Breast epithelium (tissue), 4 donors: ENCODE results near the gene TKT. TPM values are rescaled to one million over a fixed set of nuclear protein-coding genes. Genes with fewer than 3 reads are reported as not detected.

Experiments
- DNase-seq, 2 donors: peaks; one replicate each; pipeline ENCODE4 v3.0.0-alpha.2; 2019; ENCODE audit warnings: low spot score in 2 of 2
- H3K27ac ChIP-seq, 2 donors: fragments of 200-600 bp; sonication (generic) in 1 of 2; one replicate each; pipeline ENCODE4 v1.5.1; 2016 to 2019; ENCODE audit warnings: mild to moderate bottlenecking in 1 of 2
- H3K27me3 ChIP-seq, 2 donors: fragments of 200-600 bp; sonication (generic) in 1 of 2; one replicate each; pipeline versions ENCODE4 v1.5.1 to v1.6.0; 2017 to 2019; ENCODE audit warnings: control low read depth in 1 of 2, mild to moderate bottlenecking in 1 of 2
- H3K36me3 ChIP-seq: fragments of 200-600 bp; one replicate; pipeline ENCODE4 v1.5.1; 2019
- H3K4me1 ChIP-seq, 2 donors: fragments of 200-600 bp; sonication (generic); one replicate each; pipeline ENCODE4 v1.5.1; 2016 to 2019; ENCODE audit warnings: control low read depth in 1 of 2
- H3K4me3 ChIP-seq, 3 donors: fragments of 200-600 bp; sonication (generic); 1 replicate in 2 of 3; 2 replicates in 1 of 3; pipeline ENCODE4 v1.5.1; 2016 to 2019; ENCODE audit warnings: mild to moderate bottlenecking in 3 of 3, moderate library complexity in 2 of 3
- H3K9me3 ChIP-seq, 2 donors: fragments of 200-600 bp; sonication (generic) in 1 of 2; one replicate each; pipeline ENCODE4 v1.5.1; 2016 to 2019; ENCODE audit warnings: control low read depth in 1 of 2
- CTCF ChIP-seq, 3 donors: fragments of 450-650 bp; IDR thresholded peaks; one replicate each; pipeline ENCODE4 v1.5.1; 2016 to 2017; ENCODE audit warnings: antibody characterized with exemption in 3 of 3, mild to moderate bottlenecking in 3 of 3, moderate library complexity in 3 of 3
- POLR2A ChIP-seq: fragments of 450-650 bp; IDR thresholded peaks from one replicate; pipeline ENCODE4 v1.6.1; 2016; ENCODE audit warnings: antibody characterized with exemption, mild to moderate bottlenecking, moderate library complexity
- POLR2AphosphoS5 ChIP-seq, 3 donors: sonication (generic); formaldehyde crosslinking; IDR thresholded peaks; one replicate each; pipeline ENCODE4 v1.6.1; 2017; ENCODE audit warnings: antibody characterized with exemption in 3 of 3
- intact Hi-C: fragments of 100-400 bp; cut with DNase I; formaldehyde crosslinking; loops from one replicate; pipeline ENCODE4 v1.15.1; 2023; ENCODE audit warnings: low total_unique reads
- total RNA-seq, 3 donors: library from RNA; depleted of rRNA; stranded (reverse); fragments of >200 nt; gene quantifications; one replicate each; pipeline ENCODE4 v1.1.0, GENCODE V29; 2016

The TKT gene
- total RNA-seq, 3 donors from 2014 or later = 130 to 273 (median 131) TPM

- DNase-seq = no peak
- H3K9me3 ChIP-seq = no peaks in the 10 kb centered on the region
- H3K4me3 ChIP-seq = no peak overlapping the region
- H3K27ac ChIP-seq = peak overlapping the region in 1 of 2 donors; percentile 20
- no peak for TF ChIP-seq CTCF (IDR thresholded peaks at IDR 0.05)
- no peak for TF ChIP-seq POLR2AphosphoS5 (IDR thresholded peaks at IDR 0.05)
- no peak for TF ChIP-seq POLR2A
- no peaks in the 10 kb centered on the region for H3K27me3 ChIP-seq
- H3K4me1 ChIP-seq = no peaks in the 10 kb centered on the region
- H3K36me3 ChIP-seq = peaks cover 17% of the 10 kb centered on the region
- intact Hi-C loops = no loop called here
Observed at GRCh38 chr3:53224026-53224425, 31.8 kb downstream of the TKT start.

GRCh38 chr3:53223541-53223966 is 32.3 kb downstream of the TKT start:
- H3K27ac ChIP-seq = peak overlapping the region in 1 of 2 donors; percentile 69
- H3K9me3 ChIP-seq = no peaks in the 10 kb centered on the region
- no peaks in the 10 kb centered on the region for H3K4me1 ChIP-seq
- H3K36me3 ChIP-seq = peaks cover 14% of the 10 kb centered on the region
- H3K27me3 ChIP-seq = no peaks in the 10 kb centered on the region
- intact Hi-C loops = no loop called here
- TF ChIP-seq POLR2A = no peak
- no peak for TF ChIP-seq CTCF (IDR thresholded peaks at IDR 0.05)
- TF ChIP-seq POLR2AphosphoS5 (IDR thresholded peaks at IDR 0.05) = no peak
- no peak overlapping the region for H3K4me3 ChIP-seq
- no peak for DNase-seq

GRCh38 chr3:53223025-53223424 is 32.8 kb downstream of the TKT start:
- H3K4me3 ChIP-seq = no peak overlapping the region
- peak overlapping the region in 1 of 2 donors; percentile 69 for H3K27ac ChIP-seq
- DNase-seq = no peak
- H3K27me3 ChIP-seq = no peaks in the 10 kb centered on the region
- H3K36me3 ChIP-seq = peaks cover 8% of the 10 kb centered on the region
- intact Hi-C loops = no loop called here
- H3K4me1 ChIP-seq = no peaks in the 10 kb centered on the region
- no peaks in the 10 kb centered on the region for H3K9me3 ChIP-seq
- TF ChIP-seq POLR2A = no peak
- no peak for TF ChIP-seq CTCF (IDR thresholded peaks at IDR 0.05)
- no peak for TF ChIP-seq POLR2AphosphoS5 (IDR thresholded peaks at IDR 0.05)

GRCh38 chr3:53222183-53222901 is 33.5 kb downstream of the TKT start:
- Histone ChIP-seq H3K27ac (no peak overlapping the region), H3K4me1 (no peaks in the 10 kb centered on the region), H3K36me3 (peaks cover 6% of the 10 kb centered on the region), H3K9me3 (no peaks in the 10 kb centered on the region), H3K4me3 (no peak overlapping the region), H3K27me3 (no peaks in the 10 kb centered on the region)
- DNase-seq = no peak
- TF ChIP-seq POLR2AphosphoS5 (IDR thresholded peaks at IDR 0.05) = no peak
- no peak for TF ChIP-seq POLR2A
- no peak for TF ChIP-seq CTCF (IDR thresholded peaks at IDR 0.05)
- intact Hi-C loops = no loop called here

- TF ChIP-seq POLR2A = no peak
- no peak for TF ChIP-seq CTCF (IDR thresholded peaks at IDR 0.05)
- TF ChIP-seq POLR2AphosphoS5 (IDR thresholded peaks at IDR 0.05) = no peak
- intact Hi-C loops = no loop called here
- Histone ChIP-seq H3K27ac (no peak overlapping the region), H3K27me3 (no peaks in the 10 kb centered on the region), H3K4me1 (no peaks in the 10 kb centered on the region), H3K4me3 (no peak overlapping the region), H3K36me3 (peaks cover 5% of the 10 kb centered on the region), H3K9me3 (no peaks in the 10 kb centered on the region)
- no peak for DNase-seq
Observed at GRCh38 chr3:53221827-53222182, 34.0 kb downstream of the TKT start.
